Neuron (in vitro differentiated cells): ENCODE results near the gene MAF.

Experiments used
- H2AFZ ChIP-seq: one replicate; pipeline ENCODE4 v1.6.1; 2013; ENCODE audit warnings: low read depth, mild to moderate bottlenecking, inconsistent platforms, low read length, moderate library complexity
- H3K27me3 ChIP-seq: one replicate; pipeline ENCODE4 v1.6.1; 2013; ENCODE audit warnings: low read length; ENCODE audit not compliant: insufficient read depth
- H3K36me3 ChIP-seq: one replicate; pipeline ENCODE4 v1.6.1; 2013; ENCODE audit warnings: low read length; ENCODE audit not compliant: insufficient read depth
- H3K4me1 ChIP-seq: one replicate; pipeline ENCODE4 v1.6.1; 2013; ENCODE audit warnings: low read length; ENCODE audit not compliant: insufficient read depth
- H3K4me3 ChIP-seq: 2 replicates; pipeline ENCODE4 v1.5.1; 2013; ENCODE audit warnings: mild to moderate bottlenecking, low read length, moderate library complexity
- H3K9me3 ChIP-seq: one replicate; pipeline ENCODE4 v1.6.1; 2013; ENCODE audit warnings: low read length

MAF gene

DNA sequence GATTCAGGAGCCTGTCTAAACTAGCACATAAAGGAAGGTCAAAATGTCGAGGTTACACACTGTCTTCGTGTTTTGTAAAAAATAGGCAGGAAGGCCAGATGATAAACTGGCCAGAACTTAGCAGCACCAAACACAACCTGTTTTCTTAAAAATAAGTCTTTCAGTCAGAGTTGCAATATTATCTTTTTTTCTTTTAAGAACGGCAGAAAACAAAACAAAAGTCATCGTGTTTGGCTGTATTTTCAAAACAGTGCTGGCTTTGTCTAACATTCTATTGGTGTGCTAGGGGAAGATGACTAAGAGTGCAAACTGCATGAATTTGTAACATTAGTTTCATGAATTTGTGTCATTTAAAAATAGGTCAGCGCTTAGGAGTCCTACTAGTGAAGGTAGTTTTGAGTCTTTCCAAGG lies 5.3 kb downstream of the MAF start:
- Histone ChIP-seq H3K4me3 (peak overlapping the region; percentile 58), H3K4me1 (peaks cover 28% of the 10 kb centered on the region), H3K27me3 (no peaks in the 10 kb centered on the region), H3K9me3 (no peaks in the 10 kb centered on the region), H3K36me3 (peaks cover 6% of the 10 kb centered on the region), H2AFZ (no peak overlapping the region)

DNA sequence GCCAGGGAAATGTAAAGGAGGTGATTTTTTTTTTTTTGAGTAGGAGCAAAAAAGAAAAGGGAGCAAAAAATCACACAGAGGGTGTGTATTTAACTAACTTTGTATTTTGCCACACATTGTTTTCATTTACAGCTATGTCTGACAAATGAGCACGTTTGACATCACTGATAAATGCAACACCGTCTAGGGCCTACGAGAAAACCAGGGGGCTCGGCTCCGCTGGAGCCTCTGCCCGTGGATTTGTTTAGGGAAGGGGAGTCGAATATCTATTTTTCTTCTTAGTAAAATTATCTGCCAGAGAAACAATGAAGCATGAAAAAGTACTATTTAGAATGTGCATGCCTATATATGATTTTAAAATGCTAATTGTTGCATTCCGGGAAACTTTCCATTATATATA lies 6.8 kb downstream of the MAF start:
- H2AFZ ChIP-seq, result no peak overlapping the region
- no peaks in the 10 kb centered on the region for H3K27me3 ChIP-seq
- H3K9me3 ChIP-seq, result no peaks in the 10 kb centered on the region
- peaks cover 6% of the 10 kb centered on the region for H3K36me3 ChIP-seq
- H3K4me1 ChIP-seq, result peaks cover 28% of the 10 kb centered on the region
- no peak overlapping the region for H3K4me3 ChIP-seq

DNA sequence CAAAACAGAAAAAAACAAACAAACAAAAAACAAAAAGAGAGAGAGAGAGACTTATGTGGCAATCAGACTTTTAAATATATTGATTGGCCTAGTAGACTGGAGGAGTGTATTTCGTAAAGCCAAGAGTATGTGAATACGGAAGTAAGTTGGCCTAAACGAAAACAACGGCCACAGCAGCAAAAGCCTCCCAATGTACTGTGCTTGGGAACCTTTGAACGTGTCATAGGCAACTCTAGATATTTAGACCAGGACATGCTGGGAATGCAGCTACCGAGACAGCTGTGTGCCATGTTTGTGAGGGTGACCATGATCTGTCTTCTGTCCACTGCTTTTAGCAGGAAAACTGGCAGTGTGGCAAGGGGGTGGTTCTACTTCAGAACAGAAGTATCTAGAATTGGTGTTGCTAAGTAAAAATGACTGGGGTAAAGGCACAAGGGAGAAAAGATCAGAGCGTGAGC lies 7.4 kb downstream of the MAF start:
- H3K4me3 ChIP-seq, result no peak overlapping the region
- H3K36me3 ChIP-seq, result peaks cover 6% of the 10 kb centered on the region
- no peaks in the 10 kb centered on the region for H3K9me3 ChIP-seq
- H3K27me3 ChIP-seq, result no peaks in the 10 kb centered on the region
- no peak overlapping the region for H2AFZ ChIP-seq
- peaks cover 28% of the 10 kb centered on the region for H3K4me1 ChIP-seq

DNA sequence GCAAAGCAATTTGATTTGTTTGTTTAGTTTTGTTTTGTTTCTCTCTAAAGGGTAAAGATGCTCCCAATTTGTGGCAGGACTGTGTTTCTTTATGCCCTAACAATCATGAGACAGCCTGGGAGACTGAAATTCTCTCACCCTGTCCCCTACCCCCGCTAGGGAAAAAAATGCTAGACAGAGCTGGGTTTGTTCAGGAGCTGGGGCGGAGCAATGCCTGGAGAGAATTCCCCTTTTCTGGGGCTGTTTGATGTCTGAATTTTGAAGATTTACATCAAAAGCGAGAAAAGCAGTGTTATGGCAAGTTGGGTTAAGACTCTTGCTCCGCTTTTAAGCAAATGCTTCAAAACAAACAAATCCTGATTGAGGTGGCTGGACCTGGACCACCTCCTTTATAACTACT lies 8.4 kb downstream of the MAF start:
- Histone ChIP-seq H3K4me1 (peaks cover 28% of the 10 kb centered on the region), H3K36me3 (peaks cover 6% of the 10 kb centered on the region)

DNA sequence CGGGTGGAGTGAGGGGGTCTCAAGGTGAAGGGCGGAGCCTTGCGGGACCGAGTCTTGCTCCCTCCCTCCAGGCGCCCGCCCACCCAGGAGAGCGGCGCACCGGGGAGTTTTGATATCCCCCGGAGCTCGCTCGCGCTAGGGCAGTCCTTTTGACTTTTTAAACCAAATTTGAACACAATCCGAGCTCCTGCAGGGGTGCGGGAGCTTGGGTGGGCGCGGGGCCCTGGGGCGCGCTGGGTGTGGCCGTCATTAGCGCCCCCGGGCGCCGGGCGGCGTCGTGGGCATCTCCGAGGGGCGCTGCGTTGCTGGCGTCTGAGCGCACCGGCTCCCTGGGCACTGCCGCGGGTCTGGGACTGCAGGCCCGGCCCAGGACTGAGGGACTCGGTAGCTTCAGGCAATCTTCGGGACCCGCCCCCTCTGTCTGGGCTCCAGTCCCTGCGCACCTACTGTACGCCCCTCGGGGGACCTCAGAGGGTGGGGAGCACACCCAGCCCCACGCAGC lies 10.9 kb downstream of the MAF start:
- Histone ChIP-seq H3K36me3 (peaks cover 6% of the 10 kb centered on the region), H2AFZ (no peak overlapping the region), H3K27me3 (no peaks in the 10 kb centered on the region), H3K4me1 (peaks cover 10% of the 10 kb centered on the region), H3K4me3 (no peak overlapping the region), H3K9me3 (no peaks in the 10 kb centered on the region)

More for the DNA sequence above, 8.4 kb downstream of the MAF start:
- no peaks in the 10 kb centered on the region for H3K27me3 ChIP-seq
- no peaks in the 10 kb centered on the region for H3K9me3 ChIP-seq
- H3K4me3 ChIP-seq, result no peak overlapping the region
- H2AFZ ChIP-seq, result no peak overlapping the region

DNA sequence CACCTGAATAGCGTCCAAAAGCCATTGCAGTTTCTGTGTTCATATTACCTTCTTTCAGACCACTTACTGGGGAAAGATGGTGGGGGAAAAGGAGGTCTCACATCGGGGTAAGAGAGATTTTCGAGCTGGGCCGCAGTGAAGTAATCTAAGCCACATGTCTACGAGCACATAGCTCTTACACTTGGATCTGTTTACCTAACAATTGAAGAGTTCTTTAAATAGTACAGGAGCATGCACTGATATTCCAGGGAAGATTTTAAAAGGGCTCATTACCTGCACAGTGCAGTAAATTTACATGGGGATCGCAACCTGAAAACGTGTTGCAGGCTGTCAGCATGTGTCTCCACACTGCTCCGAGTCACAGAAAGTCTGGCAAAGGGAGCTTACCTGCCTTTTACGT lies 12.6 kb downstream of the MAF start:
- H3K36me3 ChIP-seq, result no peaks in the 10 kb centered on the region
- H3K4me1 ChIP-seq, result no peaks in the 10 kb centered on the region
- no peak overlapping the region for H2AFZ ChIP-seq
- no peaks in the 10 kb centered on the region for H3K9me3 ChIP-seq
- no peak overlapping the region for H3K4me3 ChIP-seq
- H3K27me3 ChIP-seq, result no peaks in the 10 kb centered on the region

DNA sequence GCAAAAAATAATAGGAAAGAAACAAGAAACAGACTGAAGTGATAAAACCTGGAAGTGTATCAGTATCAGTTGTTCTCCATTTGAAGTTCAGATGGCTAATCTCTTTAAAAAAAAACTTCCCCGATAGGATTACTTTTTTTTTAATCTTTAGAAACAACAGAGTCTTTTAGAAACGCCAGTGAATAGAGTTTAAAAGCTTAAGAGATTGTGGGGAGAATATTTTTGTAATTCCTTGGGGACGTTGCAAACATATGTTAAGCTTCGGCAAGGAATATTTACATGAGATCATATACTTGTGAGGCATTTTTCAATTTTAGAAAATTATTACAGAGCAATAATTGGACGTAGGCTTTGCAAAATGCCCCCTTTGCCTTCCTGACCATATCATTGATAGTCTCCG lies 13.2 kb downstream of the MAF start:
- Histone ChIP-seq H3K36me3 (no peaks in the 10 kb centered on the region), H2AFZ (no peak overlapping the region), H3K9me3 (no peaks in the 10 kb centered on the region), H3K4me3 (no peak overlapping the region), H3K27me3 (no peaks in the 10 kb centered on the region), H3K4me1 (no peaks in the 10 kb centered on the region)

DNA sequence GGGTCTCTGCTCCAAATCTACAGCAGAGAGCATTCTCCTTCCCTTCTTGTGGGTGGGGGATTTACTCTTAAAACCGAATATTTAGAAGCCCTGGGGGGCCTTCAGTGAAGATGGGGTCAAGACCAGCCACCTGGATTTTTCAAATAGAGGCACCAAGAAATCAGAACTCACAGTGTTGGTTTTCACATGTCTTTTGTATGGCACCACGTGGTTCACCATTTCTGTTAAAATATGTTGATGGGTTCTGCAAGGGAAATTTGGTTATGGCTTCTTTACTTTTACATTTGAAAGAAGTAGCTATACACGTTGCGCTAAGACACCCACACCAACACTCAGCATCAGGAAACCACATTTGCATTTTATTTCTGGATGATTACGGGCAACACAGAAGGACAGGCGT lies 17.7 kb downstream of the MAF start:
- Histone ChIP-seq H2AFZ (no peak overlapping the region), H3K27me3 (no peaks in the 10 kb centered on the region)

DNA sequence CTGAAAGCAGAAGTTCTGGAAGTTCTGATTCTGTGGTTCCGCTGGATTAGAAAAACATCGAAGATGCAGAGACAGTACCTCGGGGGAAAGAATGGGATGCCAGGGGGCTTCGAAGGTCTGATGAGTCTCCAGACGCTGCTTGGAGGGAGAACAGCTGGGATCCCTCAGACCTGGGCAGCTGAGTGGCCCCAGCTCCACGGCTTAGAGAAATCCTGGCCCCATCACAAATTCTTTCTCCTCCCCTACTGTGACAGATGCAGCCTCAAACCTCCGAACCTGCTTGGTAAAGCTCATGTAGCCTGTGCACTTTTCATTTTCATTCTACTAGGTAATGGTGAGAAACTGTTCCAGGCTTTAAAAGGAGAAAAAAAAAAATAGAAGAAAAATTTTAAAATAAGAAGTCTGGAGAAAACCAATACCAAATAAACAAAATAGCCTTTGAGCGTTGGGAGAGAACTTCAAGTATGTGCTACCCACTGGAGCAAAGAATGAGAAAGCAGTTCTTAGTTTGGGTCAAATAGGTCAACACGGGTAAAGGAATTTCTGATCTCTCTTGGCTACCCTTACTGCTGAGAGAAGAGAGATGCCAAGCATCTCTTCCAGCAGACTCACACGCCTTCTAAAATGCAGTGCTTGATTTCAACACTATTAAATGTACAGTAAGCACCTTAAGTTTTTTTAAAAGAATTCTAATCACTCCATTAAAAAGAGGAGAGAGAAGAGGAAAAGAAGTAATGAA lies 19.9 kb downstream of the MAF start:
- Histone ChIP-seq H3K36me3 (no peaks in the 10 kb centered on the region), H3K4me1 (peaks cover 20% of the 10 kb centered on the region), H3K27me3 (no peaks in the 10 kb centered on the region), H3K9me3 (no peaks in the 10 kb centered on the region), H2AFZ (no peak overlapping the region), H3K4me3 (no peak overlapping the region)

More for the DNA sequence above, 17.7 kb downstream of the MAF start:
- Histone ChIP-seq H3K4me3 (no peak overlapping the region), H3K36me3 (no peaks in the 10 kb centered on the region), H3K4me1 (peaks cover 20% of the 10 kb centered on the region), H3K9me3 (no peaks in the 10 kb centered on the region)

DNA sequence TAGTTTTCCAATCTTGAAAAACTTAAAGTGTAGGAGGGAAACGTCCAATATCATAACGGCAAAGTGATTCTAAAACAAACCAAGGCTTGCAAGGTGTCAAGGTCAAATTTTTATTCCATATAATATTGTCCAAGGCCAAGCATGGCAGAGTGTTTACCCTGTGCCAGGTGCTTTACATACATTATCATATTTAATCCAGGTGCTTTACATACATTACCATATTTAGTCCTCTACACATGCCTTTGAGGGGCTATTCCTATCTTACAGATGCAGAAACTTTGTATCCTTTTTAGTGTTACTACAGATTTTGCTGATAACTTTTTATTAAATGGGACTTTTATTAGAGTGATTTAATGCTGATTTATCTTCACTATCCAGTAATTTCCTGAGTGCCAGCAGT lies 23.9 kb downstream of the MAF start:
- Histone ChIP-seq H3K4me1 (peaks cover 31% of the 10 kb centered on the region), H3K9me3 (no peaks in the 10 kb centered on the region), H3K27me3 (no peaks in the 10 kb centered on the region), H3K4me3 (no peak overlapping the region), H3K36me3 (no peaks in the 10 kb centered on the region), H2AFZ (no peak overlapping the region)

DNA sequence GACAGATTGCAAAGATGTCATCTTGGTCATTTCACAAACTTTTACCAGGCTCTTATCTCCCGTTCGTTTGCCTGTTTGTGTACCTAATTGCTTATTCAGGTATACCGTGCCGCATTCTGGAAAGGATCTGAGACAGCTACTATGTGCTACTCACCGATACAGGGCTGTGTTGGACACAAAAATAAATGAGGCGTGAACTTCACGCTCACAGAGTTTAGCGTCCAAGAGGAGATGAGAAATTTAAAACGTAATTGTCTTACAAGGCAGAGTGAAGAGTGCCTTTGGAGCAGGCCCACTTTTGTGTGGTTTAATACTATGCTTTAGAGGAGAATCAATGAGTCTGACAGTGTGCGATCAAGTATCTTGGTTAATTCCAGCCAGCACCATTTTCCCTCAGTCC lies 26.7 kb downstream of the MAF start:
- Histone ChIP-seq H3K4me1 (peaks cover 15% of the 10 kb centered on the region), H3K27me3 (no peaks in the 10 kb centered on the region), H2AFZ (no peak overlapping the region), H3K4me3 (no peak overlapping the region), H3K36me3 (no peaks in the 10 kb centered on the region), H3K9me3 (no peaks in the 10 kb centered on the region)

DNA sequence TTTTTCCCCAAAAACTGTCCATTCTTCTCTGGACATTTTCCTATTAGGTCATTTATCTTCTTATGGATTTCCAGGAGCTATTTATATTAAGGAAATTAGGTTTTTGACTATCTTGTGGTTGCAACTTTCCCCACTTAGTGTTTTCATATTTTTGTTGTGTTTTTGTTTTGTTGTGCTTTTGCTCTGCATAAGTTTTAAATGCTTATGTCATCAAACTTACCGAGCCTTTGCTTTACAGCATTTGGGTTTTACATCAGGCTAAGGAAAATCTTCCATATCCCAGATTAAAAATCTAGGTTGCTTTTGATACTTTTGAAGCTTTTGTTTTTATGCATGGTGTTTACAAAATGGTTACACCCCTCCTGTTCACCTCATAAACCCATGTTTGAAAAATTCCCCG lies 27.5 kb downstream of the MAF start:
- Histone ChIP-seq H3K36me3 (no peaks in the 10 kb centered on the region), H3K9me3 (no peaks in the 10 kb centered on the region), H3K27me3 (no peaks in the 10 kb centered on the region), H3K4me3 (no peak overlapping the region), H2AFZ (no peak overlapping the region), H3K4me1 (peaks cover 15% of the 10 kb centered on the region)

DNA sequence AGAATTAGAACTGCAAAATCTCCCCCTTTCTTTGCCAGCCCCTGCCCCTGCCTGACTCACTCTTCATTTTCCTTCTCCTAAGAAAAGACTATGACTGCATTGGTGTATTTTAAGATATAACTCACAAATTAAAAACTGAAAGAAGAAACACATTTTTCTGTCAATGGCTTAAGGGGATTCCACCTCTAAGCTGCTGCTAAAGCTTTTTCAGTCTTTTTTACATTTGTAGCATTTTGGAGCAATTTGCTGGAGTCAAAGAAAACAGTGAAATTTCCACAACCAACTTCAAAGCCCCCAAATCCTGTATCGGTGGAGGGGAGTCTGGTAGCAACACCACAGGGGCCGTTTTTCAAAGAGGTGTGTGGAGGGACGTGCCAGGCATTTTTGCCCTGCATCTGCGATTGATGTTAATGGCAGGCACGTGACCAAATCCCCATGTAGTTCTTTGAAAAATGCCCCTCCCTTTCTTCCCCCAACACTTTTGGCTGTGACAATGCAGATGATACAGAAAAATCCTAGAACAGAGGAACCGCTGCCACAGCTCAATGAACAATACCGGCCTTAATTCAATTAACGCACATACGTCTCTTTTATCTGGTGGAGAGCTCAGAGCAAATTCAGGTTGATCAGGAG lies 28.5 kb downstream of the MAF start:
- no peaks in the 10 kb centered on the region for H3K36me3 ChIP-seq
- no peaks in the 10 kb centered on the region for H3K27me3 ChIP-seq
- peak overlapping the region; percentile 16 for H3K4me3 ChIP-seq
- peaks cover 15% of the 10 kb centered on the region for H3K4me1 ChIP-seq
- H2AFZ ChIP-seq, result no peak overlapping the region
- H3K9me3 ChIP-seq, result no peaks in the 10 kb centered on the region
